GM21576 (cell line): ENCODE results near the gene KCTD2.
"Not testable (repeated sequence)": the region's sequence is repeated elsewhere in the genome, so short reads cannot be mapped to it uniquely, and the experiment has no call there.

ENCODE experiments used
- ATAC-seq: cut with Tn5 transposase; IDR thresholded peaks from one replicate; pipeline ENCODE4 v1.9.1; 2021; ENCODE audit warnings: mild to moderate bottlenecking, moderate library complexity; ENCODE audit not compliant: unreplicated experiment

Gene KCTD2

GRCh38 chr17:75049057-75049456, 2.0 kb downstream of the KCTD2 start:
- no peak for ATAC-seq

GRCh38 chr17:75049706-75050105, 2.7 kb downstream of the KCTD2 start:
- ATAC-seq = no peak

GRCh38 chr17:75051941-75052340, 4.9 kb downstream of the KCTD2 start:
- ATAC-seq = no peak

- ATAC-seq = no peak
Observed at GRCh38 chr17:75059369-75060345, 12.6 kb downstream of the KCTD2 start.

GRCh38 chr17:75060434-75061054, 13.5 kb downstream of the KCTD2 start:
- no peak for ATAC-seq

- ATAC-seq = no peak
Observed at GRCh38 chr17:75061055-75061438, 14.0 kb downstream of the KCTD2 start.

GRCh38 chr17:75061618-75062017, 14.6 kb downstream of the KCTD2 start:
- ATAC-seq = no peak

GRCh38 chr17:75063201-75063600, 16.2 kb downstream of the KCTD2 start:
- no peak for ATAC-seq

- ATAC-seq = no peak
Observed at GRCh38 chr17:75063626-75064025, 16.6 kb downstream of the KCTD2 start.

GRCh38 chr17:75064040-75064439, 17.0 kb downstream of the KCTD2 start:
- ATAC-seq = no peak

- ATAC-seq = no peak
Observed at GRCh38 chr17:75064460-75064859, 17.4 kb downstream of the KCTD2 start.

- no peak for ATAC-seq
Observed at GRCh38 chr17:75064867-75065561, 18.0 kb downstream of the KCTD2 start.

GRCh38 chr17:75065562-75066151, 18.6 kb downstream of the KCTD2 start:
- no peak for ATAC-seq

GRCh38 chr17:75067856-75068255, 20.8 kb downstream of the KCTD2 start:
- ATAC-seq = no peak

- no peak for ATAC-seq
Observed at GRCh38 chr17:75068750-75069149, 21.7 kb downstream of the KCTD2 start.

GRCh38 chr17:75069783-75070182, 22.8 kb downstream of the KCTD2 start:
- ATAC-seq = no peak

- ATAC-seq = not testable (repeated sequence)
Observed at GRCh38 chr17:75071478-75072271, 24.6 kb downstream of the KCTD2 start.

- not testable (repeated sequence) for ATAC-seq
Observed at GRCh38 chr17:75072909-75073308, 25.9 kb downstream of the KCTD2 start.

- no peak for ATAC-seq
Observed at GRCh38 chr17:75073618-75074047, 26.6 kb downstream of the KCTD2 start.

GRCh38 chr17:75074532-75074931, 27.5 kb downstream of the KCTD2 start:
- ATAC-seq = no peak
